ENCODE data around the gene MEIS3.

The MEIS3 gene

DNA sequence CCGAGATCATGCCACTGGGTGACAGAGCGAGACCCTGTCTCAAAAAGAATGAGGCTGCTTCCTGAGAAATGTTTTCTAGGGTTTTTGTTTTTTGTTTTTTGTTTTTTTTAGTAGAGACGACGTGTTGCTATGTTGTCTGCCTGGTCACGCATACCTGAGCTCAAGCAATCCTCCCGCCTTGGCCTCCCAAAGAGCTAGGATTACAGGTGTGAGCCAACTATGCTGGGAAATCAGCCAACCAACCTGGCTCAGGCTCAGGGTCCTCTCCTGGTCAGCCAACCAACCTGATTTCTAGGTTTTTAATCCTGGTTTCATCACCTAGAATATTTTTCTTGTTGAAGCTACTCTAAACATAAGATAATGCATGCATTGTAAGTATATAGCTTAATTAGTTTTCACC lies 62.4 kb downstream of the MEIS3 start:
- no peak for DNase-seq

GRCh38 chr19:47353307-47353712 lies 66.0 kb downstream of the MEIS3 start:
- no peak for DNase-seq

Measured in T1000 (cell line).